Esophagus mucosa (tissue), 1 donor: ENCODE results near the gene ADGRL3. TPM values are rescaled to one million over a fixed set of nuclear protein-coding genes. Genes with fewer than 3 reads are reported as not detected.
"Not testable (repeated sequence)": the region's sequence is repeated elsewhere in the genome, so short reads cannot be mapped to it uniquely, and the experiment has no call there.

Experiments used
- ATAC-seq: fragments of 200-7000 bp; cut with Tn5 transposase; one replicate; pipeline ENCODE4 v1.9.1; 2020
- total RNA-seq: library from RNA; stranded (reverse); gene quantifications from one replicate; pipeline ENCODE4 v1.2.4, GENCODE V29; 2023
- donor health status: DM: yes; HTN: yes; CAD: no.

The ADGRL3 gene
- total RNA-seq, 1 donor from 2014 or later: 4.1 TPM

GRCh38 chr4:61207156-61207555, 7.0 kb downstream of the ADGRL3 start:
- not testable (repeated sequence) for ATAC-seq

GRCh38 chr4:61210186-61210939, 10.2 kb downstream of the ADGRL3 start:
- ATAC-seq: no peak

GRCh38 chr4:61211781-61212180, 11.7 kb downstream of the ADGRL3 start:
- ATAC-seq: no peak

GRCh38 chr4:61212788-61213187, 12.7 kb downstream of the ADGRL3 start:
- ATAC-seq: no peak

GRCh38 chr4:61214680-61215079, 14.6 kb downstream of the ADGRL3 start:
- ATAC-seq: no peak

GRCh38 chr4:61217222-61217621, 17.1 kb downstream of the ADGRL3 start:
- no peak for ATAC-seq

- no peak for ATAC-seq
Observed at GRCh38 chr4:61220556-61220955, 20.4 kb downstream of the ADGRL3 start.

- no peak for ATAC-seq
Observed at GRCh38 chr4:61223385-61223784, 23.3 kb downstream of the ADGRL3 start.

GRCh38 chr4:61224573-61224972, 24.4 kb downstream of the ADGRL3 start:
- ATAC-seq: no peak

GRCh38 chr4:61225656-61226055, 25.5 kb downstream of the ADGRL3 start:
- ATAC-seq: no peak

GRCh38 chr4:61231421-61231820, 31.3 kb downstream of the ADGRL3 start:
- ATAC-seq: no peak

- ATAC-seq: no peak
Observed at GRCh38 chr4:61239250-61239649, 39.1 kb downstream of the ADGRL3 start.

GRCh38 chr4:61243962-61244361, 43.8 kb downstream of the ADGRL3 start:
- no peak for ATAC-seq

- ATAC-seq: no peak
Observed at GRCh38 chr4:61245069-61245714, 45.1 kb downstream of the ADGRL3 start.

GRCh38 chr4:61246034-61246433, 45.9 kb downstream of the ADGRL3 start:
- no peak for ATAC-seq

- ATAC-seq: no peak
Observed at GRCh38 chr4:61248705-61249104, 48.6 kb downstream of the ADGRL3 start.

- ATAC-seq: no peak
Observed at GRCh38 chr4:61251129-61251528, 51.0 kb downstream of the ADGRL3 start.

- ATAC-seq: peak; percentile 58
Observed at GRCh38 chr4:61254406-61254805, 54.3 kb downstream of the ADGRL3 start.

GRCh38 chr4:61273233-61273632, 73.1 kb downstream of the ADGRL3 start:
- ATAC-seq: no peak

- ATAC-seq: no peak
Observed at GRCh38 chr4:61274286-61274685, 74.2 kb downstream of the ADGRL3 start.

- no peak for ATAC-seq
Observed at GRCh38 chr4:61275241-61275640, 75.1 kb downstream of the ADGRL3 start.

GRCh38 chr4:61276029-61276428, 75.9 kb downstream of the ADGRL3 start:
- no peak for ATAC-seq

GRCh38 chr4:61277785-61278760, 77.9 kb downstream of the ADGRL3 start:
- peak; percentile 97 for ATAC-seq
